ENCODE data around the gene PRPF8. TPM values are rescaled to one million over a fixed set of nuclear protein-coding genes. Genes with fewer than 3 reads are reported as not detected.

PRPF8 gene
- total RNA-seq, 1 donor from 2014 or later = 297 TPM

DNA sequence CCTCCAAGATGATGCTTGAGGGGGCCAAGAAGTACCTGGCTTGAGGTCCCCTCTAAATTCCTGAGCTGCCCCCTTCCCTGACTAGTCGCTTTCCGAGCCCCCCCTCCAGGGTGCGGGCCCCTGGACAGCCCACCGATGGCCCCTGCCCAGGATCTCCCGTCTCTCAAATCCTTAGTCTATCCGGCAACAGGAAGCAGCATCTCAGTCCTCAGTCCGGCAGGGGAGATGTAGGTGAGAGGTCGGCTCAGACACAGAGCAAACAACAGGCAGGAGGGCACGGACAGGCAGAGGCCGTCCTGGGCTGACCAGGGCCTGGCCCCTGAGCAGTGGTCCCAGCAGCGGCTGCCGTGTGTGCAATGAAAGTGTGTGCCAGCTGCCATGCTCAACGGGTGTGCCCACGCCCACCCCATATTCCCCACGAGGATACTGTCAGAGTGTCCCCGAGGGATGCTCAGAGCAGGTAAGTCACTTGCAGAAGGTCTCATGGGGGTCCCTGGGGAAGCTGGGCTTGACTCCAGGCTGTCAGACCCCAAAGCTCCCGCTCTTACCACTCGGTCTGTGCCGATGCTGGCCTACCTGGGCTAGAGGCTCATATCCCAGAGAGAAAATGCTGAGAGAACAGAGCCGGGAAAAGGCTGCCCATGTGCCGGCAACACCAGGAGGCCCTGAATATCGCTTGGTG is 63.3 kb downstream of the PRPF8 start:
- no peak for TF ChIP-seq CTCF (IDR thresholded peaks at IDR 0.05; ENCODE audit: partially characterized antibody, unreplicated experiment)
- Mint-ChIP-seq H3K36me3 (ENCODE audit: unreplicated experiment) (no peaks in the 10 kb centered on the region), H3K4me3 (ENCODE audit: unreplicated experiment) (no peak overlapping the region), H3K4me1 (ENCODE audit: low read depth, unreplicated experiment) (peaks cover 11% of the 10 kb centered on the region), H3K27ac (ENCODE audit: unreplicated experiment) (no peak overlapping the region), H3K9me3 (ENCODE audit: unreplicated experiment) (peaks cover 4% of the 10 kb centered on the region), H3K27me3 (ENCODE audit: unreplicated experiment) (peaks cover 9% of the 10 kb centered on the region)
- no peak for DNase-seq

DNA sequence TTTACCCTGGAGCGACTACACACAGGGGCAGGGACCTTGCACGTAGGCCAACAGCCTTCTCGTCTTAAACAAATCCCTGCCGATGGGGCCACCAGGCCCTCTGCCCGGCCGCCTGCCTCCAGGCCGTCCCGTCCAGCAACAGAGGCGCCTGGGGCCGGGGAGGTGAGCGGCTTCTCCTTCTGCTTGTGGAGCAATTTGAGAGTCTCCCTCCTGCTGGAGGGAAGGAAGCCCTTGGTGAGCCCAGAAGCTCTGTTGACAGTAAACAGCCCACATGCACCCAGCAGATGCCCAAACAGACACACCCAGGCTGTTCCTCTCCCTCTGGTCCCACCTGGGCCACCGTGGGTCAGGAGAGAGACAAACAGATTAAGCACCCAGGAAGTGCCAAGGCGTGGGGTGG is 64.2 kb downstream of the PRPF8 start:
- no peak overlapping the region for H3K27ac Mint-ChIP-seq (ENCODE audit: unreplicated experiment)
- no peaks in the 10 kb centered on the region for H3K36me3 Mint-ChIP-seq (ENCODE audit: unreplicated experiment)
- peaks cover 4% of the 10 kb centered on the region for H3K27me3 Mint-ChIP-seq (ENCODE audit: unreplicated experiment)
- H3K4me3 Mint-ChIP-seq (ENCODE audit: unreplicated experiment) = no peak overlapping the region
- H3K4me1 Mint-ChIP-seq (ENCODE audit: low read depth, unreplicated experiment) = peaks cover 3% of the 10 kb centered on the region
- no peak for DNase-seq
- no peak for TF ChIP-seq CTCF (IDR thresholded peaks at IDR 0.05; ENCODE audit: partially characterized antibody, unreplicated experiment)
- H3K9me3 Mint-ChIP-seq (ENCODE audit: unreplicated experiment) = peaks cover 3% of the 10 kb centered on the region

DNA sequence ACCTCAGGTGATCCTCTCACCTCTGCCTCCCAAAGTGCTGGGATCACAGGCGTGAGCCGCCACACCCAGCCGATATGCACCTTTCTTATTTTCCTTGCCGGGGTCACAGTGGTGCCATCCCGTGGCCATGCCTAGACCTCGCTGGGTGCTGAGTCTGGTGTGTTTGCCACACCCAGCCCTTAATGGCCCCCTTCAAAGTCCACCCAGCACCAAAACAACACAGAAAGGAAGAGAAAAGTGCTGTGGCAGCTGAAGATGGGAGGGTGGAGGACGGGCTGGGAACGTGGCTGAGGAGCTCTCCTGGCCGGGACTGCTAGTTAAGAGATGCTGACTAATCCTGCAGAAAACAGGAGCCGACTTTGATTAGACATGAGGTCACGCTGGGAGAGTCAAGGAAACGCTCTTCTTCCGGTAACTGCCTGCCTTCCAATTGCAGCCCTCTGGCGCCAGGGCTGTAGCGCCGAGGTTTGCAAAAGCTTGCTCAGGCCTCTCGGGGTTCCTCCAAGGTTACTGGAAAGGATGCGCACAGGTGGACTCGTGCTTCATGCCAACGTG is 67.0 kb downstream of the PRPF8 start:
- Mint-ChIP-seq H3K27me3 (ENCODE audit: unreplicated experiment) (peaks cover 4% of the 10 kb centered on the region), H3K9me3 (ENCODE audit: unreplicated experiment) (peaks cover 3% of the 10 kb centered on the region), H3K36me3 (ENCODE audit: unreplicated experiment) (no peaks in the 10 kb centered on the region), H3K4me3 (ENCODE audit: unreplicated experiment) (no peak overlapping the region), H3K27ac (ENCODE audit: unreplicated experiment) (no peak overlapping the region), H3K4me1 (ENCODE audit: low read depth, unreplicated experiment) (peaks cover 3% of the 10 kb centered on the region)
- TF ChIP-seq CTCF (IDR thresholded peaks at IDR 0.05; ENCODE audit: partially characterized antibody, unreplicated experiment) = no peak
- DNase-seq = no peak

DNA sequence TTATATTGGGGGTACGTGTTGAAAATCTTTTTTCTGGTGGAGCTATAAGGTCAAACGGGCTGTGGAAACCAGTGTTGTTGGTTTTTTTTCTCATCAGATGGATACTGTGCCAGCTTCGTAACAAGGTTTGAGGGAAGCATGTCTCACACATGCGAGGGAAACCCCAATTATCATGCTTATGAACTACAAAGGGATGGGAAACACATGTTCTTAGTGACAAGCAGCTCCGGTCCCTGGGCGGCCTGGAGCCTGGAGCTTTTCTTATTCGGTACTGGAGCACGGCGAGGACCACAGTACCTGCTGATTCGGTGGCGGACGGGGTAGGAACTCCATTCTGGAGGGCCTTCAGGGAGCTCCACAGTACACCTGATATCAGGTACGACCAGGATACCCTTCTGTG is 68.6 kb downstream of the PRPF8 start:
- Mint-ChIP-seq H3K4me3 (ENCODE audit: unreplicated experiment) (no peak overlapping the region), H3K9me3 (ENCODE audit: unreplicated experiment) (peaks cover 3% of the 10 kb centered on the region), H3K27ac (ENCODE audit: unreplicated experiment) (no peak overlapping the region), H3K4me1 (ENCODE audit: low read depth, unreplicated experiment) (peaks cover 2% of the 10 kb centered on the region), H3K36me3 (ENCODE audit: unreplicated experiment) (no peaks in the 10 kb centered on the region), H3K27me3 (ENCODE audit: unreplicated experiment) (peaks cover 4% of the 10 kb centered on the region)
- TF ChIP-seq CTCF (IDR thresholded peaks at IDR 0.05; ENCODE audit: partially characterized antibody, unreplicated experiment) = no peak
- DNase-seq = no peak

GRCh38 chr17:1612400-1612799 is 72.3 kb downstream of the PRPF8 start:
- no peak overlapping the region for H3K27ac Mint-ChIP-seq (ENCODE audit: unreplicated experiment)
- H3K36me3 Mint-ChIP-seq (ENCODE audit: unreplicated experiment) = no peaks in the 10 kb centered on the region
- no peak overlapping the region for H3K4me3 Mint-ChIP-seq (ENCODE audit: unreplicated experiment)
- H3K27me3 Mint-ChIP-seq (ENCODE audit: unreplicated experiment) = peaks cover 1% of the 10 kb centered on the region
- no peaks in the 10 kb centered on the region for H3K9me3 Mint-ChIP-seq (ENCODE audit: unreplicated experiment)
- no peaks in the 10 kb centered on the region for H3K4me1 Mint-ChIP-seq (ENCODE audit: low read depth, unreplicated experiment)
- no peak for DNase-seq
- no peak for TF ChIP-seq CTCF (IDR thresholded peaks at IDR 0.05; ENCODE audit: partially characterized antibody, unreplicated experiment)
